HG03575 (cell line): Measurements from ENCODE around the gene LYSMD3.
"Not testable (repeated sequence)": the region's sequence is repeated elsewhere in the genome, so short reads cannot be mapped to it uniquely, and the experiment has no call there.

Source experiments
- ATAC-seq: cut with Tn5 transposase; IDR thresholded peaks from one replicate; pipeline ENCODE4 v1.9.1; 2021; ENCODE audit not compliant: unreplicated experiment, insufficient number of reproducible peaks, low FRiP score; ENCODE audit errors: extremely low read depth

Gene LYSMD3

DNA sequence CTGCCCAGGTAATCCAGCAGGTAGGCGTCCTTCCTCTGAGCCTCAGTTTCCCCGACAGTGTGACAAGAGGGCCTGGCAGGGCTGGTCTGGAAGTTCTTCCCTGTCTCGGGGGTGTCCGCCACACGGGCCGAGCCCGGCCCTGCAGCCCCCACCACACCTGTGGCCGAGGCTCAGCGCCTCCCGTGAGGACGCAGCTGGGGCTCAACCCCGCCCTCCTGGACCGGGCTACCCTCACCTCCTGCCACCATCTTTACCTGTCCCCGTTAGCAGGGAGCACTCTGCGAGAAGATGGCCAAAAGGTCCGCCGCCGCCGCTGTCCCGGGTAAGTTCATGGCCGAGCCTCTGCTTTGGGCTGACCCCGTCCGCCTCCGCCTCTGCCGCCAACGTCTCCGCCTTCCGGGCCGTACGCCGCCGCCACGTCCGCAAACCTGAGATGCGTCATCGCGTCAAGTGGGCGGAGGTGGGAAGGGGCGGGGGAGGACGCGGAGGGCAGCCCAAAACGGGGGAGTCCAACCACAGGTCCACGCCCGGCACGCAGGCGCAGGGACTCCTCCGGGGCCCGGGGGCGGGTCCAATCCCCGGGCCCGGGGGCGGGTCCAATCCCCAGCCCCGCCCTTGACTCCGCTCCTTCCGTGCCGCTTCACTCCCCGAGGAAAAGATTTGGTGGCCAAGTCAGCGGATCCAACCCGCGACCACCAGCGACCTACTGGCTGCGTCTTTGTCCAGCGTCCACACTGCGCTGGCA, at the start of gene LYSMD3:
TSS of gene LYSMD3 (minus strand) at position 391 of the 745 bp plus-strand sequence. CDS start 4,295 bp downstream, outside the sequence.
- peak; percentile 67 for ATAC-seq

DNA sequence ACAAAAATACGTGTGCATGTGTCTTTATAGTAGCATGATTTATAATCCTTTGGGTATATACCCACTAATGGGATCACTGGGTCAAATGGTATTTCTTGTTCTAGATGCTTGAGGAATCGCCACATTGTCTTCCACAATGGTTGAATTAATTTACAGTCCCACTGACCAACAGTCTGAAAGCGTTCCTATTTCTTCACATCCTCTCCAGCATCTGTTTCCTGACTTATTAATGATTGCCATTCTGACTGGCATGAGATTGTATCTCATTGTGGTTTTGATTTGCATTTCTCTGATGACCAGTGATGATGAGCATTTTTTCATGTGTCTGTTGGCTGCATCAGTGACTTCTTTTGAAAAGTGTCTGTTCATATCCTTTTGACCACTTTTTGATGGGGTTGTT, 47.2 kb upstream of the LYSMD3 start:
- ATAC-seq: not testable (repeated sequence)

DNA sequence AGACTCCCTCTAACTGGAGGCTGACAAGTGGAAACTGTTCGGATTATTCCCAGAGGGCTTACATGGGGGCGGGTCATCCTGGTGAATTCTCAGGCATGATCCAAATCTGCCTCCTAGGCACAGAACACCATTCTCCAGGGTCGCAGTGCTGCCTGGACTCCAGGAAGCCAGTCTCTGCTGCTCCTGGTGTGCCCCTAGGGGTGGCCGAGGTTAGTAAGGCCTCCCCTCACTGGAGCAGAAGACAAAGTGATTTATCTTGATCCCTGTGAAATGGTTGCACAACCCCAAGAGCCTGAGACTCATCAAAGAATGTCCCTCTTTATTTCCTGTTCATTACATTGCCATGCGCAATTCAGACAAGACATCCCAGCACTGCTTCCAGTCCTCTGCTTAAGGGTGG, 46.3 kb upstream of the LYSMD3 start:
- no peak for ATAC-seq

DNA sequence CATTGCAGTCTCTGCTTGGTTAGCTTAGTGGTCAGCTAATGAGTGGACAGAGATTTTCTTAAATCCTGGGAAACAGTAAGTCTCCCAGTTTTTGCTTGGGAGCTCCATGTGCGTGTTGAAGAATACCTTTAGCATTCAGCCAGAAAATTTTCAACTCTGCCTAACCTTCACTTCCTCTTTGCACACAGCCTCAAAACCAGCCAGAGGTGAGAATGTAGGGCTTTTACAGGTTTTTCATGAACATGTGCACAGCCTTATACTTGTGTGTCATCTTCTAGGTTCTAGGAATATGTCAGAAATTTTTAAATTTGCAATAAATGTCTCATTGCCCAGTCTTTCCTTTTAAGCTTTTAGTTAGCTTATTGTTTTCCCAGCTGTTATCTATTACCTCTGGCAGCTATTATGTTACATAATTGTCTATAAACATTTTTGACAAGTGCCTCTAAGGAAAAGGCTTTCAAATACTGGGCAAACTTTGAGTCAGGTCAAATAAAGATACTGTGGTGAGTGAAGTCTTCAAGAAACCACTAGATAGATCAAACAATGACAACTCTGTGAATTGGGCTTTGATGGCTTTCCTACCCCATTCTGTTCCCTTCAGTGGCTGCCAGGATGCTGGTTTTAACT, 41.9 kb upstream of the LYSMD3 start:
- ATAC-seq: no peak

GRCh38 chr5:90570034-90570433, 40.6 kb upstream of the LYSMD3 start:
- no peak for ATAC-seq

- ATAC-seq: no peak
These were observed 39.7 kb upstream of the LYSMD3 start for GRCh38 chr5:90569084-90569483.

DNA sequence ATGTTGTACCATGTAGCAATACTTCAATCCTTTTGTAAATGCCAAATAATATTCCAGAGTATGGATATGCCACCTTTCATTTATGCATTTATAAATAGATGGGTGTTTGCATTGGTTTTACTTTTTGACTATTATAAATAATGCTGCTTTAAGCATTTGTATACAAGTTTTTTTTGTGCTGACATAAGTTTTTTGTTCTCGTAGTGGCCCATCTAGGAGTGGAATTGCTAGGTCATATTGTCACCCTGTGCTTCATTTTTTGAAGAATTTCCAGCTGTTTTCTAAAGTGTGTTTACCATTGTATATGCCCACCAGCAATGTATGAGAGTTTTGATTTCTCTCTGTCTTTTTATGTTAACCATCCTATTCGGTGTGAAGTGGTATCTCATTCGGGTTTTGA, 36.1 kb upstream of the LYSMD3 start:
- no peak for ATAC-seq

- no peak for ATAC-seq
These were observed 33.7 kb upstream of the LYSMD3 start for GRCh38 chr5:90563108-90563507.

DNA sequence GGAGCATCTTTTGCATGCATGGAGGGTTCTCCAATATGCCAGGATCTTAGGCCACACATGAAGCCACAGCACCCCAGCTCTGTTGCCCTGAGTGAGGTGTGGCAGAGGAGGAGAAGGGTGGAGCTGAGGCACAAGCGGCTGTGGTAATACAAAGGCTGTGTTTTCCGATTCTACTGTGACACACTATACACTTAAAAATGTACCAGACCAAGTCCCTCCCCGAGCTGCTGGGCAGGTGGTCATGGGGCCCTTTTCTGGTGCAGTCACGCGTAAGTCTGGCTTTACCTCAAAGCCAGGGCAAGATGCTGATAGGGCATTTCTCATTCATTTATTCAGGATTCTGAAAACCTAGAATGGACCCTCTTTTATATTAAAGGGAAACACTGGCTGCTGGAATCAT, 33.0 kb upstream of the LYSMD3 start:
- no peak for ATAC-seq

DNA sequence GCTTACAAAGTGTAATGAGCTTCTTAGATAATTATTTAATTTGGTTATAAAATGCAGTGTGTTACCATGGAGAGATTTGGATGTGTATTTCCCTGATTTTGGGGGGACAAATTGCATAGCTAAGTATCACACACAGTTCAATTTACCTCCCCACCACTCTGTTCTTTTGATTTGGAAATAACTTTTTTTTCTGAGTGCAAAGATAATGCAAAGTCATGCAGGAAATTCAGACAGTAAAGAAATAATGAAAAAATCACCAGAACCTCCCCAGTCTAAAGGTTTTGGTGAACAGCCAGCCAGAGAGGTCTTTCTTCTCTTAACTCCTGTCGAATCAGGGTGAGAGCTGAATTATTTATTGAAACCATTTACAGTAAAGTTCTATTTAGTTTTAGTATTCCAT, 32.4 kb upstream of the LYSMD3 start:
- ATAC-seq: no peak

DNA sequence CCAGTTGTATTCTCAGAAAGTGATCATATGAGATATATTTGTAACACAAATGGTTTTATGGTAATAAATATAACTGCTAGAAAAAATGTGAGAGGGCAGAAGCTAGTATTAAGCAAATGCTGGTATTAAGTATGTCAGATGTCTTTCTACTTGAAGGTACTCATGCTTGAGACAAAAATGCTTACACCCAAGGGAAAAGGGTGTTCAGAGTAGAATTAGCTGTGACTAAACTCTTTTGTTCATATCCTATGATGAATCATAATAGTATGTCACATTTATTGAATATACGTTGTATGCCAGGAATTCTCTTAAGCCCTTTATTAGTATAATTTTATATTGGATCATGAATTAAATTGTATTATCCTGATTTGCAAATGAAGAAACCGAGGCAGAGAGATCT, 31.4 kb upstream of the LYSMD3 start:
- no peak for ATAC-seq

DNA sequence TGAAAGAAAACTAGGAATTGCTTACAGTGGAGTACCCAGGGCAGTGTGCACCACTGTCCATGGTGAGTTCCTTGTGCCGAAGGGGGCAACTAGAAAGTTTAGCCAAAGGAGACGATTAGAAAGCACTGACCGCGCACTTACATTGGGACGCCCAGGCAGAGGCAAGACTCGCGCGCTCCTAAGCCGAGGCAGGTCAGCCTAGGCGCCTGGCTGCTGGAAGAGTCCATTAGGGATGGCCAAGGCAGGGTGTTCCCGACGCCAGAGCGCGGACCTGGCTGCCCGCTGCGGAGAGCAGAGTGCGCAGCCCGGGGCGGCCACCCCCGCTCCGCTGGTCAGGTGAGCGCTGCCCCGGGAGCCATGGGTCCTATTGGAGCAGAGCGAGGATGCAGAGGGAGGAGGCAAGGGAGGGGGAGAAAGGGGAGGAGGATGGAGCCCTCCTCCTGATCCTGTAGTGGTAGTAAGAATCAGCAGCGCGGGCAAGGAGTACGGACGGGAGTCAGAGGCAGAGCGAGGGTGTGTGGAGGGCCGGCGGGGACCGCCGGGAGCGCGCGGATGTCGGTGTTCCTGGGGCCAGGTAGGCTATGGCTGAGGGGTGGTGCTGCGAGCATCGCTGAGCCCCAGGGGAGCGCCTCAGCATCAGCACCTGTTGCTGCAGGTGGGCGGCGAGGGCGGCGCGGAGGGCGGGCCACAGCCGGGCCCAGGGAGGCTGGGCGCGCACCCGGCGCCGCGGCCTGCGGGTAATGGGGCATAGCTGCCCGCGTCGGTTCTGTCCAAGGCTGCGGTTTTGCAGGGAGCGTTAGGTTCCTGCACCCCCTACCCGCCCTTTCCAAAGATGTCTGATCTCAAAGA, 29.2 kb upstream of the LYSMD3 start, which contains the start of gene ADGRV1:
TSS of gene ADGRV1 (plus strand) at position 454 of the 849 bp plus-strand sequence. CDS start at position 553, 99 bp downstream.
- ATAC-seq: no peak

GRCh38 chr5:90557871-90558270, 28.5 kb upstream of the LYSMD3 start:
- ATAC-seq: no peak

- ATAC-seq: no peak
These were observed 28.0 kb upstream of the LYSMD3 start for GRCh38 chr5:90557391-90557790.

DNA sequence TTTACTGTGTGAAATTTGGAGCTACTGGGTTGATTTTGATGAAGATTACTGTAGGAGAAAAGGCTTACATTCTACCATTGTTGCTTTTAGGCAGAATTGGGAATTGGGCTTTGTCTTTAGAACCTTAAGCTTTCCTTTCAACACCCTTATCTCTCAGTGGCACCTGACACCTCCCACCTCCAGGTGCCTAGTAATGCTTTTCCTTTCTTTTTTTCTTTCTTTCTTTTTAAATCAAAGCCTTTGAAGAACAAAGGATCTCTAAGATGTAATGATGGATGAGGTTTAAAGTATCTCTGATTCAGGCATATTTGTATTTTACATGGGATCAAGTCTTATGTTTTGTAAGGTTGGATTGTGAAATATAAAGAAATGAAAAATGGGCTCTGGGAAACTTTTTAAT, 26.3 kb upstream of the LYSMD3 start:
- no peak for ATAC-seq

- ATAC-seq: no peak
These were observed 25.1 kb upstream of the LYSMD3 start for GRCh38 chr5:90554358-90555006.

DNA sequence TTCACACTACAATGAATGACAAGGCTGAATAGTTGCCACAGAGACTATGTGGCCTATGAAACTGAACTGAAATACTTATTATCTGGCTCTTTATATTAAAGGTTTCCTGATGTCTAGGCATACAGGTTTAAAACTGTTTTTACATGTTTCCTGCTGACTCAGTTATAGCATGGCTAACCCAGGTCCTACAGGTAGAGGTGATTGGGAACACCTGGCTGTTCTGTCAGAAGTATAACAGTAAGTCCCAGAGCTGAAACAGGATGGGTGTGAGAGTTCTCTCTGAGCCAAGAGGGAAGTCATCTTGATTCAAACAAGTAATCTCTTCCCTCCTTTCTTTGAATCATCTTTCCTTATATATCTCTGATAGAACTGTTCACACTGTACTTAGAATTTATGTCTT, 24.3 kb upstream of the LYSMD3 start:
- no peak for ATAC-seq

DNA sequence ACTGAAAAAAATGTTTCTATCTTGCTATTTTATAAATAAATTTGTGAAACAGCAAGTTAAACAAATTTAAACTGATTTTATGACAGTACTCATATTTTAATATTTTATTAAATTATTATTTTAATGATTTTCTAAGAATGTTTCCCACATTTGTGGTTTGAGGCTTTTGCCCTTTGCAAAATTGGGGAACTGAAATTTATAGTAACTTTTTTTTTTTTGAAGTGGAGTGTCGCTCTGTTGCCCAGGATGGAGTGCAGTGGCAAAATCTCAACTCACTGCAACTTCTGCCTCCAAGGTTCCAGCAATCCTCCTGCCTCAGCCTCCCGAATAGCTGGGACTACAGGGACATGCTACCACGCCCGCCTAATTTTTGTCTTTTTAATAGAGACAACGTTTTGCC, 22.0 kb upstream of the LYSMD3 start:
- ATAC-seq: no peak

DNA sequence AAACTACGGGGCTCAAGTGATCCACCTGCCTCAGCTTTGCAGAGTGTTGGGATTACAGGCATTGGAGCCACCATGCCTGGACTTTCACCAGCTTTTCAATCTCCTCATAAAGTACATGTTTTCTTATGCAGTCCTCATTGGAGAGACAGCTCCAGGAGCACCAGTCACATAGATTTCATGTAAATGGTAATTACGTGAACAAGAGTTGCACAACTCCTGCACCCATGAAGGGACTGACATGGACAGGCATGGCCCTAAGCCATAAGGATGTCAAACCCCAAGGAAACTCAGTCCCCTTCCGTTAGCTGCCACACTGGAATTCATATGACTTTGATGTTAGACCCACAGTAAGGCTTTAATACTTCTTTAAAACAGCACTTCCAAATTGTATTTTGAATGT, 21.6 kb upstream of the LYSMD3 start:
- ATAC-seq: no peak
